K562 (cell line): ENCODE measurements around the gene C17orf75. TPM values are rescaled to one million over a fixed set of nuclear protein-coding genes. Genes with fewer than 3 reads are reported as not detected.

ENCODE experiments used
- BCOR ChIP-seq: fragments of 450-650 bp; IDR thresholded peaks from 2 replicates; pipeline ENCODE4 v1.6.1; 2016
- BDP1 ChIP-seq: IDR thresholded peaks from 3 replicates; pipeline ENCODE4 v1.6.1; 2011; ENCODE audit not compliant: insufficient read length, insufficient read depth
- C11orf30 ChIP-seq: fragments of 450-650 bp; IDR thresholded peaks from 2 replicates; pipeline ENCODE4 v1.6.1; 2016; ENCODE audit warnings: low read depth, mild to moderate bottlenecking
- CBX3 ChIP-seq, 2 experiments: IDR thresholded peaks; 1 replicate in 1 of 2; 2 replicates in 1 of 2; pipeline ENCODE4 v1.6.1; 2012; ENCODE audit warnings: inconsistent platforms in 2 of 2, low read length in 2 of 2, borderline replicate concordance in 1 of 2, control low read depth in 1 of 2
- DNMT1 ChIP-seq: fragments of 450-650 bp; IDR thresholded peaks from 2 replicates; pipeline ENCODE4 v1.6.1; 2016; ENCODE audit warnings: antibody characterized with exemption, mild to moderate bottlenecking
- E4F1 ChIP-seq: fragments of 250-450 bp; sonication (Bioruptor Pico); IDR thresholded peaks from 2 replicates; pipeline ENCODE4 v1.5.0; 2021; ENCODE audit warnings: mild to moderate bottlenecking, borderline replicate concordance
- EP300 ChIP-seq: IDR thresholded peaks from 2 replicates; pipeline ENCODE4 v1.6.1; 2012; ENCODE audit warnings: low read length, improper control_type of control experiment
- FOXA1 ChIP-seq: fragments of 450-650 bp; IDR thresholded peaks from 2 replicates; pipeline ENCODE4 v1.6.1; 2016; ENCODE audit warnings: mild to moderate bottlenecking, borderline replicate concordance
- FOXO4 ChIP-seq: fragments of 450-650 bp; formaldehyde crosslinking; IDR thresholded peaks from 2 replicates; pipeline ENCODE4 v1.4.0; 2020; ENCODE audit warnings: mild to moderate bottlenecking, moderate library complexity
- KAT7 ChIP-seq: sonication (generic); formaldehyde crosslinking; IDR thresholded peaks from 2 replicates; pipeline ENCODE4 v1.8.0; 2022; ENCODE audit warnings: missing genetic modification reagents, mild to moderate bottlenecking, borderline replicate concordance
- MXD1 ChIP-seq: fragments of 250-450 bp; sonication (Bioruptor Pico); IDR thresholded peaks from 2 replicates; pipeline ENCODE4 v1.8.0; 2021; ENCODE audit warnings: borderline replicate concordance, mild to moderate bottlenecking, moderate library complexity; ENCODE audit not compliant: poor library complexity, severe bottlenecking
- TEAD4 ChIP-seq, 2 experiments: sonication (generic) in 1 of 2; formaldehyde crosslinking in 1 of 2; IDR thresholded peaks; 2 replicates each; pipeline versions ENCODE4 v1.6.1 to v1.8.0; 2012 to 2022; ENCODE audit warnings: borderline replicate concordance in 1 of 2, inconsistent platforms in 1 of 2, low read length in 1 of 2, mild to moderate bottlenecking in 1 of 2, missing genetic modification reagents in 1 of 2
- USF1 ChIP-seq: sonication (generic); formaldehyde crosslinking; IDR thresholded peaks from 2 replicates; pipeline ENCODE4 v1.9.0; 2022; ENCODE audit warnings: mild to moderate bottlenecking, missing genetic modification reagents
- VEZF1 ChIP-seq: fragments of 200-800 bp; sonication (Bioruptor generic); IDR thresholded peaks from 2 replicates; pipeline ENCODE4 v1.6.1; 2017; ENCODE audit warnings: missing genetic modification characterization, missing compliant biosample characterization
- ZKSCAN3 ChIP-seq: fragments of 250-450 bp; sonication (Bioruptor Pico); IDR thresholded peaks from 2 replicates; pipeline ENCODE4 v1.4.0; 2020
- ZNF12 ChIP-seq: sonication (generic); formaldehyde crosslinking; IDR thresholded peaks from 2 replicates; pipeline ENCODE4 v1.4.0; 2020; ENCODE audit warnings: mild to moderate bottlenecking, missing genetic modification reagents
- ZNF124 ChIP-seq: sonication (generic); formaldehyde crosslinking; IDR thresholded peaks from 2 replicates; pipeline ENCODE4 v1.8.1; 2022; ENCODE audit warnings: missing genetic modification reagents
- ZNF589 ChIP-seq: fragments of 200-800 bp; sonication (Bioruptor generic); IDR thresholded peaks from 2 replicates; pipeline ENCODE4 v1.6.1; 2016; ENCODE audit warnings: low read depth, missing genetic modification characterization, missing compliant biosample characterization
- ZNF655 ChIP-seq: fragments of 250-450 bp; sonication (Bioruptor Pico); IDR thresholded peaks from 2 replicates; pipeline ENCODE4 v1.5.0; 2021
- ZSCAN29 ChIP-seq: fragments of 450-650 bp; IDR thresholded peaks from 2 replicates; pipeline ENCODE4 v1.6.1; 2017
- polyA plus RNA-seq, 8 experiments: library from polyadenylated mRNA; depleted of rRNA in 4 of 8; stranded (reverse) in 5 of 8; unstranded in 3 of 8; fragments of >200 nt; fragmentation: Nextera tagmentation in 2 of 8; fragmentation: Illumina TruSeq in 1 of 8; extraction: Ambion mirVana in 2 of 8; extraction: Trizol in 1 of 8; gene quantifications; 2 replicates each; pipeline versions ENCODE4 v1.2.1 to v1.2.3, GENCODE V29; 2011 to 2014; ENCODE audit warnings: inconsistent platforms in 1 of 8, missing spikeins in 1 of 8
- total RNA-seq, 7 experiments: library from RNA; depleted of rRNA in 6 of 7; stranded (reverse); fragments of >200 nt in 6 of 7; fragmentation: Illumina TruSeq in 2 of 7; extraction: Trizol in 2 of 7; gene quantifications; 2 replicates each; pipeline versions ENCODE4 v1.2.1 to v1.2.3, GENCODE V29; 2011 to 2021; ENCODE audit warnings: low replicate concordance in 1 of 7

Gene C17orf75
- total and polyA plus RNA-seq, 9 of the 15 experiments (the other 6 are each of a cell fraction or from before 2014, with no cell fraction given): 15.5 to 55.7 (median 18.5) TPM

- TF ChIP-seq BCOR (0 out of 2 replicates have a peak, but pooled peaks have one; percentile 34), MXD1 (CRISPR knock-in tag) (no peak), FOXO4 (CRISPR knock-in tag) (no peak), FOXA1 (no peak), ZNF124 (no peak), TEAD4 (IDR thresholded peaks at IDR 0.05; ENCODE audit: low read length) (peak; percentile 80), TEAD4 (CRISPR knock-in tag; IDR thresholded peaks at IDR 0.05; ENCODE audit: borderline replicate concordance) (no peak), ZKSCAN3 (CRISPR knock-in tag) (no peak), CBX3 (IDR thresholded peaks at IDR 0.05; ENCODE audit: borderline replicate concordance in 1 of 2, low read length in 2 of 2) (peak in 1 of 2 experiments; percentile 53; a peak in 1 of 3 replicates), VEZF1 (no peak), E4F1 (CRISPR knock-in tag) (no peak), ZSCAN29 (no peak), ZNF12 (CRISPR knock-in tag) (no peak), USF1 (CRISPR knock-in tag) (no peak), ZNF655 (CRISPR knock-in tag) (no peak), C11orf30 (peak; percentile 97), DNMT1 (no peak), BDP1 (no peak), ZNF589 (CRISPR knock-in tag) (no peak), EP300 (peak; percentile 83), KAT7 (CRISPR knock-in tag) (no peak)
These were observed 55.5 kb downstream of the C17orf75 start (continued) for GRCh38 chr17:32286518-32286900.
